Stomach smooth muscle (tissue), 2 donors: ENCODE results near the gene MC1R.
"Not testable (repeated sequence)": the region's sequence is repeated elsewhere in the genome, so short reads cannot be mapped to it uniquely, and the experiment has no call there.

Source experiments
- H3K27ac ChIP-seq: one replicate; pipeline ENCODE4 v1.7.0; 2013; ENCODE audit warnings: mild to moderate bottlenecking, low read length, inconsistent platforms
- H3K27me3 ChIP-seq, 2 donors: one replicate each; pipeline ENCODE4 v1.7.0; 2013; ENCODE audit warnings: low read length in 2 of 2; ENCODE audit not compliant: insufficient read depth in 2 of 2, control insufficient read depth in 1 of 2
- H3K36me3 ChIP-seq, 2 donors: one replicate each; pipeline ENCODE4 v1.7.0; 2013; ENCODE audit warnings: low read length in 2 of 2; ENCODE audit not compliant: control insufficient read depth in 2 of 2, insufficient read depth in 2 of 2
- H3K4me1 ChIP-seq: one replicate; pipeline ENCODE4 v1.7.0; 2013; ENCODE audit warnings: low read length; ENCODE audit not compliant: control insufficient read depth, insufficient read depth
- H3K4me3 ChIP-seq, 2 donors: one replicate each; pipeline ENCODE4 v1.7.0; 2013; ENCODE audit warnings: low read length in 2 of 2
- H3K9ac ChIP-seq, 2 donors: one replicate each; pipeline ENCODE4 v1.7.0; 2013; ENCODE audit warnings: low read length in 2 of 2, mild to moderate bottlenecking in 1 of 2
- H3K9me3 ChIP-seq, 2 donors: one replicate each; pipeline ENCODE4 v1.7.0; 2013; ENCODE audit warnings: low read length in 2 of 2; ENCODE audit not compliant: control insufficient read depth in 2 of 2
- donor health status: healthy.
- donor health status: Pancreatic carcinoma.

MC1R gene

DNA sequence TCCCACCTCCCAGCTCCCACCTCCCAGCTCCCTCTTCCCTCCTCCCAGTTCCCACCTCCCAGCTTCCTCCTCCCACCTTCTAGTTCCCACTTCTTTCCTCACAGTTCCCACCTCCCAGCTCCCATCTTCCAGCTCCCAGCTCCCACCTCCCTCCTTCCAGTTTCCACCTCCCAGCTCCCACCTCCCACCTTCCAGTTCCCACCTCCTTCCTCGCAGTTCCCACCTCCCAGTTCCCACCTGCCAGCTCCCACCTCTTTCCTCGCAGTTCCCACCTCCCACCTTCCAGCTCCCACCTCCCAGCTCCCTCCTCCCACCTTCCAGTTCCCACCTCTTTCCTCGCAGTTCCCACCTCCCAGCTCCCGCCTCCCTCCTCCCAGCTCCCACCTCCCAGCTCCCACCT lies 10.4 kb upstream of the MC1R start:
- H3K36me3 ChIP-seq = peaks cover 32 to 34% of the 10 kb centered on the region in 2 donors
- H3K4me3 ChIP-seq = no peak overlapping the region
- no peaks in the 10 kb centered on the region for H3K9me3 ChIP-seq
- H3K9ac ChIP-seq = no peak overlapping the region
- peaks cover 2% of the 10 kb centered on the region for H3K4me1 ChIP-seq
- H3K27me3 ChIP-seq = no peaks in the 10 kb centered on the region
- no peak overlapping the region for H3K27ac ChIP-seq

DNA sequence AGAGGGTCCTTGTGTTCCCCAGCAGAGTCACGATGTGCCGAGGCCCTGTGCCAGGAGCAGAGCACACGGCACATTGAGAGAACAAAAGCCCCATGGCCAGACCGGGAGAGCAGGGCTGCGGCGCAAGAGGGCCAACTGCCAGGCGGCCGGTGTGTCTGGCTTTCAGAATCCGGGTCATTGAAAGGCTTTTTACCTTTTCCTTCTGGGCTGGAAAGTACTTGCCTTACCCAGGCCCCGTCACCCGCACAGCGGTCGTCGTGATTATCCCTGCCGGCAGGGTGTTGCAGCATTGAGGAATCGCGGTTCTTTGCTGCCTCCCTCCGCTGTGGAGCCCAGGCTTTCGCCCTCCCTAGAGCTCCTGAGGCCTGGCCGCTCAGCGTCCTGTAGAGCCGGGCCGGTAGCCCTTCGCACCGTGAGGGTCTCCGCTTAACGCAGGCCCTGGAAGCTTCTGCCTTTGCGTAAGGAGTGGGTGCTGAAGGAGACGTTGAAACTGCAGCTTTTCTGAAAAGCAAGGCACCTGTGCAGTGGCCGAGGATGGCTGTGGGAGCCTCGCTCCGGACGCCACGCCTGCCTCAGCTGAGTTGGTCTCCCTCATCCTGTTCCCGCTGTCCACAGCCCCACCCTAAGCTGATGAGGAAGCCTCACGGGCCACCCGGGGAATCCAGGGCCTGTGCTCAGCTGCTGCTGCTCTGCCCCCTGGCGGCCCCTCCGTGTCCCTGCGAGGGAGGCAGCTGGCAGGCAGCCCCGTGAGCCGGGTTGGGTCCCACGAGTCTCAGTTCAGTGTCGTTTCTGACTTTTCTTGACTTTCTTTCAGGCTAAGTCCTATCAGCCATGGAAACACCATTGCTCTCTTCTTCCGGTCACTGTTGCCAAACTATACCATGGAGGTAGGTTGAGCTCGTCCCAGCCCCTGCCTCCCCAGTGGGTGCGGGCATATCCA lies 8.6 kb upstream of the MC1R start:
- no peaks in the 10 kb centered on the region for H3K9me3 ChIP-seq
- H3K27ac ChIP-seq = peak overlapping the region; percentile 6
- H3K36me3 ChIP-seq = peaks cover 26 to 28% of the 10 kb centered on the region in 2 donors
- peaks cover 2% of the 10 kb centered on the region for H3K4me1 ChIP-seq
- no peaks in the 10 kb centered on the region for H3K27me3 ChIP-seq
- no peak overlapping the region for H3K4me3 ChIP-seq
- H3K9ac ChIP-seq = no peak overlapping the region

DNA sequence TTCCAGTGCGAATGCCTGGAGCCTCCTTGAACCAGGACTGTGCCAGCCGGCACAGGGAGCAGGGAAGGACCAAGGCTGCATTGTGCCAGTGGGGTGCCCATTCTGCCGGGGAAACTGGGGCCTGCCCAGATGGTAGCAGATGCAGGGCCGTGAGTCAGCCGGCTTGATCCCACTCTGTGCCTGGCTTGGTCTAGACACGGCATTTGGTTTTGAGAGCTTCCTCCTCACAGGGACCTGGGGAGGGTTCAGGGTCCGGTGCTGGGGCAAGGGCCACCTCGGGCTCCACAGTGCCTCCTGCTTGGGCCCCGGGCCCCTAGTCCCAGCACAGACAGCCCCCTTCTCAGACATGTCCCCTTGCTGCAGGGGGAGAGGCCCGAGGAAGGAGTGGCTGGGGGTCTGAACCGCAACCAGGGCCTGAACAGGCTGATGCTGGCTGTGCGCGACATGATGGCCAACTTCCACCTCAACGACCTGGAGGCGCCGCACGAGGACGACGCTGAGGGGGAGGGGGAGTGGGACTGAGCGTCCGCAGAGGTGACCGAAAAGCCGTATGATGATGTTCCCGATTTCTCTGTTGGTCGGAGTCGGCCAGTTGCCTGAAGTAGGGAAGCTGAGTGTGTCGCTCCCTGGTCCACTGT lies 7.8 kb upstream of the MC1R start:
- Histone ChIP-seq H3K4me3 (no peak overlapping the region), H3K4me1 (peaks cover 2% of the 10 kb centered on the region), H3K9me3 (no peaks in the 10 kb centered on the region), H3K9ac (no peak overlapping the region), H3K27me3 (no peaks in the 10 kb centered on the region), H3K36me3 (peaks cover 20 to 21% of the 10 kb centered on the region in 2 donors), H3K27ac (peak overlapping the region; percentile 6)

DNA sequence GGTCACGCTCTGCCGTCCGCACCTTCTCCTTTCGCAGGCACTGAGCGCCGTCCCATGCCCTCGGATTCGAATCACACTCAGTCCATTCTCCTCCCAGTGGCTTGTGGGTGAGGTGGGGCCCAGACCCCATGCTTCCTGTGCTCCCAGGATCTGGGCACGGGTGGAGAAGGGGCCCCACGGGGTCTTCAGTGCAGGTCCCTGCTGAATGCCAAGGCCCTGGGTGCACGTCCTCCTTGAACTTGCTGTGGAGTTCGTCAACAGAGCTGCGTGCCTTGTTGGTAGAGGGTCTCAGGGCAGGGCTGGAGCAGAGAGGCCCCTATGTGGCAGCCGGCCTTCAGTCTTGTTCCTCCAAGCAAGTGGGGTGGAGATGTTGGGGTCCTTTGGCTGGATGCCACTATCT lies 7.3 kb upstream of the MC1R start:
- no peak overlapping the region for H3K27ac ChIP-seq
- H3K9me3 ChIP-seq = no peaks in the 10 kb centered on the region
- H3K9ac ChIP-seq = no peak overlapping the region
- H3K4me1 ChIP-seq = peaks cover 2% of the 10 kb centered on the region
- peaks cover 16 to 18% of the 10 kb centered on the region in 2 donors for H3K36me3 ChIP-seq
- no peak overlapping the region for H3K4me3 ChIP-seq
- H3K27me3 ChIP-seq = no peaks in the 10 kb centered on the region

GRCh38 chr16:89912143-89912542 lies 6.5 kb upstream of the MC1R start:
- no peak overlapping the region for H3K27ac ChIP-seq

GRCh38 chr16:89912627-89913026 lies 6.0 kb upstream of the MC1R start:
- Histone ChIP-seq H3K36me3 (peaks cover 11 to 12% of the 10 kb centered on the region in 2 donors), H3K4me3 (no peak overlapping the region), H3K9me3 (no peaks in the 10 kb centered on the region), H3K27ac (no peak overlapping the region), H3K9ac (no peak overlapping the region), H3K4me1 (peaks cover 3% of the 10 kb centered on the region), H3K27me3 (no peaks in the 10 kb centered on the region)

More at GRCh38 chr16:89912143-89912542, 6.5 kb upstream of the MC1R start:
- no peaks in the 10 kb centered on the region for H3K9me3 ChIP-seq
- H3K4me1 ChIP-seq = peaks cover 2% of the 10 kb centered on the region
- peaks cover 11 to 12% of the 10 kb centered on the region in 2 donors for H3K36me3 ChIP-seq
- H3K9ac ChIP-seq = no peak overlapping the region
- H3K27me3 ChIP-seq = no peaks in the 10 kb centered on the region
- H3K4me3 ChIP-seq = no peak overlapping the region

- Histone ChIP-seq H3K4me3 (no peak overlapping the region), H3K9ac (no peak overlapping the region), H3K27me3 (peaks cover 1 to 9% of the 10 kb centered on the region in 2 donors), H3K36me3 (peaks cover 11 to 12% of the 10 kb centered on the region in 2 donors), H3K27ac (no peak overlapping the region), H3K4me1 (peaks cover 14% of the 10 kb centered on the region), H3K9me3 (no peaks in the 10 kb centered on the region)
Measured at GRCh38 chr16:89913408-89914387, 5.0 kb upstream of the MC1R start.

GRCh38 chr16:89914642-89915285 lies 3.9 kb upstream of the MC1R start:
- H3K9ac ChIP-seq, H3K27ac ChIP-seq, H3K9me3 ChIP-seq, H3K4me3 ChIP-seq: not testable (repeated sequence)
- peaks cover 9 to 10% of the 10 kb centered on the region in 2 donors for H3K36me3 ChIP-seq
- H3K4me1 ChIP-seq = peaks cover 24% of the 10 kb centered on the region
- H3K27me3 ChIP-seq = peaks cover 6 to 17% of the 10 kb centered on the region in 2 donors

DNA sequence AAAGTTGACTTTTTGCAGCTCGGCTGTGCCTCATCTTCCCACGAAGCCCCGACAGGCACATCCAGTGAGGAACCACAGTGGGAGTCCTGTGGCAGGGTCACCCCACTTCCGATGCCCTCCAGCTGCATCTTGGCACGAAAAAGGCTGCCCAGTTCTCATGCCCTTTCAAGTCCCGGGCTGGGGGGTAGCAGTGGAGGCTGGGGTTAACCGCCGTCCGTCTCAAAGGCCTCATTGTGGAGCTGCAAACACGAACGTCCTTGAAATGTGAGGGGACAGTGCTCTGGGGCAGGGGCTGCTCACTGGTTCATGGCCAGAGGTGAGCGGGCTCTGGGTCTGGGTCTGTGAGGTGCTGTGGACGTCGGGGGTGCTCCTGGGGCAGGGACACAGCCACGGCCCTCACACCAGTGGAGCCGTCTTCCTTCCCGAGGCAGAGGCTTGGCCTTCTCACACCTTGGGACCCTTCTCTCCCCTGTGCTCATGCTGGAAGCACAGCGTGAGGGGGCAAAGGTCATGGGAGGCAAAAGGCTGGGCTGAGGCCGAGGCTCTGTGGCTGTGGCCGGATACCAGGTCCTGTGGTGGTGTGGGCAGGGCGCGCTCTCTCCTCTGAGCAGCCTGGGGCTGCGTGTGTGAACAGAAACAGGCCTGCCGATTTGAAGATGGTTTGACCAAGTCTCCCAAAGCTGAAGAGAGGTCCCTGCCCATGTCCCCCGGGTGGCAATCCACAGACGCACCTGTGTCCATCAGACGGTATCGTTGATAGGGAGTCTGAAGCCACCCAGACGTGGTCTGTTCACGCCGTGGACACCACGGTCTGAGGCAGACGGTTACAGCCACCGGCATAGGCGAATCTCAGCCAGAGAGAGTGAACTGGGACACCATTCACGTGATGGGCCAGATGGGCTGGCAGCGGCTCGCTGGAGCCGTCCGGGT lies 3.1 kb upstream of the MC1R start:
- no peak overlapping the region for H3K9ac ChIP-seq
- no peak overlapping the region for H3K27ac ChIP-seq

More for the DNA sequence above, 3.1 kb upstream of the MC1R start:
- Histone ChIP-seq H3K4me3 (no peak overlapping the region), H3K36me3 (peaks cover 8 to 9% of the 10 kb centered on the region in 2 donors), H3K27me3 (peaks cover 6 to 25% of the 10 kb centered on the region in 2 donors), H3K9me3 (no peaks in the 10 kb centered on the region), H3K4me1 (peaks cover 22% of the 10 kb centered on the region)
